ENCODE measurements around the gene ORC3.
"Not testable (repeated sequence)": the region's sequence is repeated elsewhere in the genome, so short reads cannot be mapped to it uniquely, and the experiment has no call there.

Gene ORC3

GRCh38 chr6:87698547-87699006 lies 108.6 kb downstream of the ORC3 start:
- DNase-seq, result peak; percentile 37

GRCh38 chr6:87699576-87699975 lies 109.6 kb downstream of the ORC3 start:
- DNase-seq, result no peak

GRCh38 chr6:87700397-87701343 lies 110.7 kb downstream of the ORC3 start:
- DNase-seq, result peak; percentile 83

GRCh38 chr6:87701344-87701675 lies 111.4 kb downstream of the ORC3 start:
- no peak for DNase-seq

- DNase-seq, result peak; percentile 99
Observed at GRCh38 chr6:87701676-87702588, 112.0 kb downstream of the ORC3 start, which contains the start of gene AKIRIN2. TSS of gene AKIRIN2 (minus strand) at chr6:87702233. CDS start at chr6:87701684, 549 bp downstream.

GRCh38 chr6:87702589-87702945 lies 112.6 kb downstream of the ORC3 start:
- peak; percentile 58 for DNase-seq

- DNase-seq, result peak; percentile 47
Observed at GRCh38 chr6:87703039-87703438, 113.1 kb downstream of the ORC3 start.

GRCh38 chr6:87705070-87705691 lies 115.2 kb downstream of the ORC3 start:
- DNase-seq, result peak; percentile 33

GRCh38 chr6:87706187-87706966 lies 116.4 kb downstream of the ORC3 start:
- peak; percentile 86 for DNase-seq

GRCh38 chr6:87708581-87709427 lies 118.9 kb downstream of the ORC3 start:
- DNase-seq, result peak; percentile 44

GRCh38 chr6:87710090-87710489 lies 120.2 kb downstream of the ORC3 start:
- no peak for DNase-seq

GRCh38 chr6:87712713-87713112 lies 122.8 kb downstream of the ORC3 start:
- not testable (repeated sequence) for DNase-seq

GRCh38 chr6:87714093-87714842 lies 124.3 kb downstream of the ORC3 start:
- peak; percentile 90 for DNase-seq
